BE2C (cell line): ENCODE data around the gene COL6A3.

ENCODE experiments used
- DNase-seq: peaks from one replicate; pipeline ENCODE4 v3.0.0-alpha.2; 2020
- H3K27me3 ChIP-seq: fragments of 250-450 bp; sonication (Bioruptor Pico); 2 replicates; pipeline ENCODE4 v1.5.1; 2020; ENCODE audit warnings: mild to moderate bottlenecking
- H3K36me3 ChIP-seq: fragments of 250-450 bp; sonication (Bioruptor Pico); 2 replicates; pipeline ENCODE4 v1.5.1; 2020; ENCODE audit warnings: mild to moderate bottlenecking
- H3K4me1 ChIP-seq: fragments of 250-450 bp; sonication (Bioruptor Pico); 2 replicates; pipeline ENCODE4 v1.5.1; 2020
- H3K4me3 ChIP-seq: 2 replicates; pipeline ENCODE4 v1.5.1; 2011; ENCODE audit warnings: low read depth, low read length
- H3K9me3 ChIP-seq: fragments of 250-450 bp; sonication (Bioruptor Pico); 2 replicates; pipeline ENCODE4 v1.5.1; 2020
- CTCF ChIP-seq: IDR thresholded peaks from 2 replicates; pipeline ENCODE4 v1.5.1; 2012; ENCODE audit warnings: mild to moderate bottlenecking, low read depth, low read length

Gene COL6A3

GRCh38 chr2:237397072-237397471 lies 16.9 kb downstream of the COL6A3 start:
- H3K4me1 ChIP-seq = no peaks in the 10 kb centered on the region
- H3K4me3 ChIP-seq = no peak overlapping the region

DNA sequence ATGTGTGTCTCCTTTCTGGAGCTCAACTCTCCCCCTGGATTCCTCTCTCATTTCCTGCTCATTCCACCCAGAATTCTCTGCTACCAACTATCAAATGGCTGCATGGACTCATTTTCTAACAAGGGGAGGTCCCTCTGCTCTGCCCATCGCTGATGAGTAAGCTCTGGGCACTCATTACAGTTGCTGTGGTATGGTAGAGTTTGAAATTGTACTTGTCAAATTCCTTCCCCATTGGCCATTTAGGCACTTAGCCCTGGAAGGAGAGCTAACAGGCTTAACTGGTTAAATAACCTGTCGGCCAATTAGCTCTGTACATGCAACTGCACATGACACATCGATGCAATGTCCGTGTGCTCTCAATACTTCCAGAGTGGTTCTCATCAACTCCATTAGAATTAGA lies 20.4 kb downstream of the COL6A3 start:
- no peak overlapping the region for H3K4me3 ChIP-seq
- no peak for DNase-seq
- H3K36me3 ChIP-seq = no peaks in the 10 kb centered on the region
- H3K9me3 ChIP-seq = no peaks in the 10 kb centered on the region
- no peaks in the 10 kb centered on the region; the same call in 1 of the 2 replicates for H3K4me1 ChIP-seq
- no peak for TF ChIP-seq CTCF
- no peaks in the 10 kb centered on the region for H3K27me3 ChIP-seq

More at GRCh38 chr2:237397072-237397471, 16.9 kb downstream of the COL6A3 start:
- H3K9me3 ChIP-seq = no peaks in the 10 kb centered on the region
- no peaks in the 10 kb centered on the region for H3K36me3 ChIP-seq
- no peak for TF ChIP-seq CTCF
- no peak for DNase-seq
- no peaks in the 10 kb centered on the region for H3K27me3 ChIP-seq

- no peak for DNase-seq
- Histone ChIP-seq H3K9me3 (no peaks in the 10 kb centered on the region), H3K36me3 (no peaks in the 10 kb centered on the region), H3K4me3 (no peak overlapping the region), H3K4me1 (no peaks in the 10 kb centered on the region; the same call in 1 of the 2 replicates), H3K27me3 (no peaks in the 10 kb centered on the region)
- no peak for TF ChIP-seq CTCF
Observed at GRCh38 chr2:237392186-237392585, 21.8 kb downstream of the COL6A3 start.

DNA sequence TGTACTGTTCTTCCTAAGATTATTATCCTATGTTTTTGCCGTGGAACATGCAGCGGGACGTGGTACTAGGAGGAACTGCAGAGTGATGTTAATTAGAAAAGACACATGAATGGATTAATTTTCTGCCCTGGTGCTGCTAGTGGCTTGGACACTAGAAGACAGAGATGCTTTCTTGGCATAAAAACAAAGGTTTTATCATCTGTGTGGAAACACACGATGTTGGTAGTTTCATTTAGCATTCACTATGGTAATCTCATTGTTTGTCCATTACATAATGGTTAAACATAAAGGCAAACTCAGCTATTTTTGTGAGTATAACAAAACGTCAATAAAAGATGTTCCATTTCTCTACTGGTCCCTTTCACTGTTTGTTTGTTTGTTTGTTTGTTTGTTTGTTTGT lies 22.8 kb downstream of the COL6A3 start:
- Histone ChIP-seq H3K36me3 (no peaks in the 10 kb centered on the region), H3K9me3 (no peaks in the 10 kb centered on the region), H3K27me3 (no peaks in the 10 kb centered on the region), H3K4me3 (no peak overlapping the region), H3K4me1 (no peaks in the 10 kb centered on the region; the same call in 1 of the 2 replicates)
- TF ChIP-seq CTCF = no peak
- DNase-seq = no peak

- H3K9me3 ChIP-seq = no peaks in the 10 kb centered on the region
- DNase-seq = no peak
- TF ChIP-seq CTCF = no peak
- no peaks in the 10 kb centered on the region; the same call in 1 of the 2 replicates for H3K4me1 ChIP-seq
- no peaks in the 10 kb centered on the region for H3K27me3 ChIP-seq
- no peak overlapping the region for H3K4me3 ChIP-seq
- H3K36me3 ChIP-seq = no peaks in the 10 kb centered on the region
Observed at GRCh38 chr2:237390235-237390634, 23.7 kb downstream of the COL6A3 start.

- no peaks in the 10 kb centered on the region for H3K36me3 ChIP-seq
- H3K4me1 ChIP-seq = no peaks in the 10 kb centered on the region; the same call in 1 of the 2 replicates
- no peak for TF ChIP-seq CTCF
- H3K9me3 ChIP-seq = no peaks in the 10 kb centered on the region
- H3K4me3 ChIP-seq = no peak overlapping the region
- no peaks in the 10 kb centered on the region for H3K27me3 ChIP-seq
- DNase-seq = no peak
Observed at GRCh38 chr2:237389831-237390230, 24.1 kb downstream of the COL6A3 start.
